ENCODE data around the gene TOMM7. TPM values are rescaled to one million over a fixed set of nuclear protein-coding genes. Genes with fewer than 3 reads are reported as not detected.
"Not testable (repeated sequence)": the region's sequence is repeated elsewhere in the genome, so short reads cannot be mapped to it uniquely, and the experiment has no call there.

TOMM7 gene
- total RNA-seq, 1 experiment from 2014 or later: 391 TPM

GRCh38 chr7:22821702-22822485 lies 755 bp downstream of the TOMM7 start:
- peak; percentile 14 for DNase-seq (ENCODE audit: low spot score)

GRCh38 chr7:22819476-22819875 lies 3.2 kb downstream of the TOMM7 start:
- no peak for DNase-seq (ENCODE audit: low spot score)

GRCh38 chr7:22814261-22815208 lies 8.1 kb downstream of the TOMM7 start:
- DNase-seq (ENCODE audit: low spot score): peak; percentile 60

- no peak for DNase-seq (ENCODE audit: low spot score)
Measured at GRCh38 chr7:22812353-22812752, 10.3 kb downstream of the TOMM7 start.

DNA sequence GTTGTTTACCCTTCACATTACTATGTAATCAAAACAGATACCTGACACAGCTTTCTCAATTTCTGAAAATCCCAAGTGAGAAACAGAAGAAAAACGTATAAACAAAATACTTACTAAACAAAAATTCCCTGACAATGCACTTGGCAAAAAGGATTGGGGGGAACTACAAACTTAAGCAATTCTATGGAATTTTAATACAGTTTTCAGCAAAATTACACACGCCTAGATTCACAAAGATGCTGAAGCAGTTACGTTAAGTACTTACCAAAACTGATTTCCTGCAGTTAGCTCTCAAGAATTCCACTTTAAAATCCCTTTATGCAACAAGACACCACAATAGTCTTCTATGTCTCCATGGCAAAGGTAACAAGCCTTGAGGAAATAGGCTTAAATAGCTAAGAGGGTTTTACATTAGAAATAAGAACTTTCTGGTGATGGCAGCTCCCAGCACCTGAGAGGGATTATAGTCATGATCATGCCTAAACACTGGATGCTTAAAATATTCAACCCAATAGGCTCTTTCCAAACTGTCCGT lies 10.8 kb downstream of the TOMM7 start:
- DNase-seq (ENCODE audit: low spot score): no peak

DNA sequence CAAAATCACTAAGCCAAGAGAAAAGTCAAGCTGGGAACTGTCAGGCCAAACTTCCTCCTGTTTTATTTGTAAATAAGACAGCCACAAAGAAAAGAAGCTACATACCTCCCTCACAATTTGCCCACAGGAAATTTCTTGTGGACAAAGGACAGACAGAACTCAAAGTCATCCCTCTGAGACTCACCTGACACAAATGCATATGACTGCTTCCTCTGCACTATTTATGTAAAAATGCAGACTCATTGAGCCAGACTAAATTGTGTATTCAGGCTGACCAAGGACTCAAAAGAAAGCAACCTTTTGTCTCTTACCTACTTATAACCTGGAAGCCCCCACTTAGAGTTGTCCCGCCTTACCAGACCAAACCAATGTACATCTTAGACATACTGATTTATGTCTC lies 11.8 kb downstream of the TOMM7 start:
- DNase-seq (ENCODE audit: low spot score): no peak

DNA sequence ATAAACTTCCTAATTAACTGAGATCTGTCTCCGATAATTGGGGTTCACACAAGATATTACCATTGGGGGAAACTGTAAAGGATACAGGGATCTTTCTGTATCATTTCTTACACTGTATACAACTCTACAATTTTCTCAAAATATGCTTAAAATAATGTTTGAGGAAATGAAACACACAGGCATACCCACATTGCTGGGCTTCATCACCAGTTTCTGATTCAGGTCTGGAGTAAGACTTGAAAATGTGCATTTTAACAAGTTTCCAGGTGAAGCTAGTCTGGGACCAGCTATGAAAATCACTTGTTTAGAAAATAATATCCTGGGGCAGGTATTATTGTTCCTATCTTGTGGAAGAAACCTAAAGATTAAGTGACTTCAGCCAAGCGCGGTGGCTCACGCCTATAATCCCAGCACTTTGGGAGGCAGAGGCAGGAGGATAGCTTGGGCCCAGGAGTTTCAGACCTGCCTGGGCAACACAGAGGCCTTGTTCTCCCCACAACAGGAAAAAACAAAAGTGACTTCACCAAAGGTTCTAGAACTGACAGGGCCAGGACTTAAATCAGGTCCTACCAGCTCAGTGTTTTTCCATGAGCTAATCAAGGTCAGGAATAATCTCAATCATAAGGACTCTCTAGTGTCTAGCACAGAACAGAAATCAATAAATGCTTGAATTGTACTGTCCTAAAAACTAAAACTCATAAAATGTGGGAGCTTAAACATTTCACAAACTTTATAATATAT lies 12.6 kb downstream of the TOMM7 start:
- DNase-seq (ENCODE audit: low spot score): no peak

GRCh38 chr7:22808140-22808539 lies 14.5 kb downstream of the TOMM7 start:
- no peak for DNase-seq (ENCODE audit: low spot score)

DNA sequence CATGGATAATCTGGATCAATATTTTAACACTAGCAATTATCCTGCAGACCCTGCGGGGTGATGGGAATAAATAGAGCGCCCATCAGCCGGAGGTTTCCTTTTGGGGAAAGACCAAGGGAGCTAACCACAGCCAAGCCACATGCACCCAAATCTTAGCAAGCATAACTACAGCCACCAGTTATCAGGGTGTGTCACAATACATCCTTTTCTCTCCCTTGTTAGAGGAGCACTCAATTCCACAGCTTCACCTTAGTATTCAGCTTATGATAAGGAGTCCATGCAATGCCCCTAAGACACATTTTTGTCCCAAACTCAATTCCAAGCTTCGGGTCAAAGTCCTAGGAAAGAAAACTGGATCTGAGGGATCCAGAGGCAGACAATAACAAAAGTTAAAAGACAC lies 15.9 kb downstream of the TOMM7 start:
- no peak for DNase-seq (ENCODE audit: low spot score)

DNA sequence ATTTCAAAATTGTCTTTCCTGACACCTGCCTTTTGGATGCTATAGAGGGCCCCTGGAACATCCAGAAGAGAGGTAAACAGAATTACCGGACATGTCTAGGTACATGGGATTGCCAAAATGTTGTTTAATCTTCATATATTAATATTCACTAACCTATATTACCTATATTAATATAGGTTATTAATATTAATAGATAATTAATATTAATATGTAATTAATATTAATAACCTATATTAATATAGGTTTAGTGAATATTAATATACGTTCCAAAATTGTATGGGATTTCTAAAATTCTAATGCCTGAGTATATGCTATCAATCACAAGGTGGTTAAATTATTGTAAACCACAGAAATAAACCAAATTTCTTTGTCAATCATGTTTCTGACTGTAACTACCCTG lies 17.4 kb downstream of the TOMM7 start:
- DNase-seq (ENCODE audit: low spot score): no peak

- DNase-seq (ENCODE audit: low spot score): not testable (repeated sequence)
Measured at GRCh38 chr7:22802831-22803230, 19.8 kb downstream of the TOMM7 start.

- DNase-seq (ENCODE audit: low spot score): no peak
Measured at GRCh38 chr7:22802426-22802825, 20.2 kb downstream of the TOMM7 start.

- no peak for DNase-seq (ENCODE audit: low spot score)
Measured at GRCh38 chr7:22801912-22802311, 20.7 kb downstream of the TOMM7 start.

DNA sequence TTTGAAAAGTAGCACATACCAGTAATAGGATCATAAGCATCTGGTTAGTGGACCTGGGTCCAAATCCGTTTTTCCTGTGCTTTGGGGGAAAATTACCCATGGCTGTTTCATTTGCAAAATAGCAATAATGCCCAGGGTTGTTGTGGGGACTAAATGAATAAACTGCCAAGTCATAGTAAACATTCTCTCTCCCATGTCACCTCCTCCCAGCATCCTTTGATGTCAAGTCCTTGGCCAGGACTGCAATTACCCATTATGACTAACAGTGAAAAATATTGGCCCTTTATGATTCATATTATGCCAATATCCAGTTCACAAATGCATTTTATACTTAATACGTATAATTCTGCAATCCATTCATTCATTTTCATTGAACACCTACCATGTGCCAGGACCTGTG lies 23.0 kb downstream of the TOMM7 start:
- DNase-seq (ENCODE audit: low spot score): no peak

- DNase-seq (ENCODE audit: low spot score): no peak
Measured at GRCh38 chr7:22793593-22794462, 28.8 kb downstream of the TOMM7 start.

DNA sequence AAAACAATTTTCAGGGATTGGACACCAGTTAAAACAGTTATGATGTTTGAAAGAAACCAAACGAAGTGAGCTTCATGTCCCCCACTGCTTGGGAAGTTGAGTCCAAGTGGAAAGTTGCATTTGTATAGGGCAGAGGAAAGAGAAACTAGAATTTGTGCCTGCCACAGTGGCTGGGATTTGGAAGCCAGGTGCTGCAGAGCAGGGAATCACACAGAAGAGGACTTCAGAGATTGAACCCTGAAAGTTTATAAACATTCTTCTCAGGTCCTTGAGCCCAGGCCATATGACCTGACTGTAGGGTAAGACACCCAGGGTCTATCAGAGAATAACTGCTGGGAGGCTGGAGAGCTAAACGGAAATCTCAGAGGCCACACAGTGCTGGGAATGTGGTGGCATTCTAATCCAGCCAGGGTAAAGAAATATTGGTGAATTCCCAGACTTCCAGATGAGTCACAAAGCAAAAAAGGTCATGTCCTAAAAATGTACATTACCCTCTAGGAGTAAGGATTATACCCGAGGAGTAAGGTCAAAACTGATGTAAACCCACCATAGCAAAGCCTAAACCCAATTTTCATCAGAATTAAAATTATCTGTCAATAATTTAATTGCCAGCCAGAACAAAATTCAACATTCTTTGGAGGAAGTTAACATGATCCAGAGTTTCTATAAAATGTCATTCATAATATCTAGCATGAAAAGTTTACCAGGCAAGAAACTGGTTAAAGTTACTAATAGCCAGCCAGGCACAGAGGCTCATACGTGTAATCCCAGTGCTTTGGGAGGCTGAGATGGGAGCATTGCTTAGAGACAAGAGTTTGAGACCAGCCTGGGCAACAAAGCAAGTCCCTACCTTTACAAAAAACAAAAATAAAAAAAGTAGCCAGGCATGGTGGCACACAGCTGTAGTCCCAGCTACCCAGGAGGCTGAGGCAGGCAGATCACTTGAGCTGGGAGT lies 31.2 kb downstream of the TOMM7 start:
- peak; percentile 59 for DNase-seq (ENCODE audit: low spot score)

- not testable (repeated sequence) for DNase-seq (ENCODE audit: low spot score)
Measured at GRCh38 chr7:22790640-22791039, 32.0 kb downstream of the TOMM7 start.

- DNase-seq (ENCODE audit: low spot score): no peak
Measured at GRCh38 chr7:22787951-22788350, 34.7 kb downstream of the TOMM7 start.

- DNase-seq (ENCODE audit: low spot score): no peak
Measured at GRCh38 chr7:22786290-22786932, 36.2 kb downstream of the TOMM7 start.

All from A172 (cell line).